GM19468 (cell line): Measurements from ENCODE around the gene DCAF17.
"Not testable (repeated sequence)": the region's sequence is repeated elsewhere in the genome, so short reads cannot be mapped to it uniquely, and the experiment has no call there.

ENCODE experiments used
- ATAC-seq: cut with Tn5 transposase; IDR thresholded peaks from one replicate; pipeline ENCODE4 v1.9.1; 2021; ENCODE audit warnings: mild to moderate bottlenecking, moderate library complexity, moderate number of reproducible peaks; ENCODE audit not compliant: unreplicated experiment; ENCODE audit errors: extremely low read depth

DCAF17 gene

GRCh38 chr2:171410101-171410500 is 23.9 kb upstream of the DCAF17 start:
- no peak for ATAC-seq

DNA sequence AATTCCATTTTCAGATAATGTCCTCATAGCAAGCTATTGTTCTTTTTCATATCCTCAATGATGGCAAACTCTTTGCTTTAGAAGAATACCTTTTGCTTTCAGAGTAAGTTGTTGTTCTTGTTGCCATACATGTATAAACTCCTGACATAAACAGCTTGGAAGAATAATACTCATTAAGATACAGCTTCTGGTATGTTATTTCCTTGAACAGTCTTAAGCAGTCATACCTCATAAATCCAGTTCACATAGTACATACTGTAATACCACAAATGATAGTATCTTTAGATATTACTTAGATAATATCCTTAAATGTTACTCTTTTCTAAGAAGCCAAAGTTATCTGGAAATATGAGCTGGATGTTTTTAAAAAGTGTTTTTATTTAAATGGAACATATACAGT is 23.4 kb upstream of the DCAF17 start:
- ATAC-seq, result no peak

DNA sequence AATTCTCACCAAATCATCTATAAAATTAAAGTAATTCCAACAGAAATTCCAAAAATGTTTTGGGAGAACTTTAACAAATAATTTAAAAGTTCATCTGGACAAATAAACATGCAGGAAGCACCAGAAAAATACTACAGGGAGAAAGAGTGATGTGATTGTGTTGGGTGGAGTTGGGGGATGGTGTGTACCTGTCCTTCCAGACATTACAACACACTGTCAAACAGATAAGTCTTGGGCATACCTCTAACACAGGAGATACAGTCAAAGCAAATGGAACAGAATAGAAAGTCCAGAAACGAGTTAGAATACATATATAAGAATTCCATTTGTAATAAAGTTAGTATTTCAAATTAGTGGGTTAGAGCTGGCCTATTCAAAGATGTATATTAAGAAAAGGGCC is 22.8 kb upstream of the DCAF17 start:
- no peak for ATAC-seq

GRCh38 chr2:171411791-171412483 is 22.1 kb upstream of the DCAF17 start:
- ATAC-seq, result no peak

GRCh38 chr2:171412571-171413175 is 21.4 kb upstream of the DCAF17 start:
- no peak for ATAC-seq

DNA sequence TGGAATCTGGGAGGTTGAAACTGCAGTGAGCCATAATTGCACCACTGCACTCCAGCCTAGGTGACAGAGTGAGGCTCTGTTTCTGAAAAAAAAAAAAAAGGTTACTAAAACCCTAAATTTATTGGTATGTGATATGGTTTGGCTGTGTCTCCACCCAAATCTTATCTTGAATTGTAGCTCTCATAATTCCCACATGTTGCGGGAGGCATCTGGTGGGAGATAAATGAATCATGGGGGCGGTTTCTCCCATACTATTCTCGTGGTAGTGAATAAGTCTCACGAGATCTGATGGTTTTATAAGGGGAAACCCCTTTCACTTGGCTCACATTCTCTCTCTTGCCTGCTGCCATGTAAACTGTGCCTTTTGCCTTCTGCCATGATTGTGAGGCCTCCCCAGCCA is 19.4 kb upstream of the DCAF17 start:
- not testable (repeated sequence) for ATAC-seq

GRCh38 chr2:171416009-171416926 is 17.8 kb upstream of the DCAF17 start:
- ATAC-seq, result peak; percentile 77

GRCh38 chr2:171419333-171419732 is 14.7 kb upstream of the DCAF17 start:
- ATAC-seq, result no peak

DNA sequence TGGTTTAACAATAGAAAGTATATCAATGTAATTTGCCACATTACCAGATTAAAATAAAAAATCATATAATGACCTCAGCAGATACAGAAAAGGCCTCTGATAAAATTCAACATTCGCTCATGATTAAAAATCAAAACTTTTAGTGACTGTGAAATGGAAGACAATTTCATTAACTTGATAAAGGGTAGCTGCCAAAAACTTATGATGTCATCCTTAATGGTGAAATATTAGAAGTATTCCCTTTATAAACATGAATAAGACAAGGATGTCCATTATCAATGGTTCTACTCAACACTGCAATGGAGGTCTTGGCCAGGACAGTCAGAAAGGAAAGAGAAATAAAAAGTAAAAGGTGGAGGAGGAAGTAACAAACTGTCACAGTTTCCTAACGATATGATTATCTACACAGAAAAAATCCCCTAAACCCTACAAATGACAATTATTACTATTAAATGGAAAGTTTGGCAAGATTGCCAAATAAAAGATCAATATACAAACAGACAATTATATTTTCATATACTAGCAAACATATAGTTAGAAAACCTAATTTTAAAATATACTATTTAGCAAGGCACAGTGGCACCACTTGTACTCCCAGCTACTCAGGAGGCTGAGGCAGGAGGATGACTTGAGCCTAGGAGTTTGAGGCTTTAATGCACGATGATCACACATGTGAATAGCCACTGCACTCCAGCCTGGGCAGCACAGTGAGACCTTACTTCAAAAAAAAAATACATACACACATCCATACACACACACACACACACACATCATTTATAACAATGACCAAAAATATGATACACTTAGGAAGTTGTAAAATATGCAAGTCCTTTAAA is 13.1 kb upstream of the DCAF17 start:
- no peak for ATAC-seq

DNA sequence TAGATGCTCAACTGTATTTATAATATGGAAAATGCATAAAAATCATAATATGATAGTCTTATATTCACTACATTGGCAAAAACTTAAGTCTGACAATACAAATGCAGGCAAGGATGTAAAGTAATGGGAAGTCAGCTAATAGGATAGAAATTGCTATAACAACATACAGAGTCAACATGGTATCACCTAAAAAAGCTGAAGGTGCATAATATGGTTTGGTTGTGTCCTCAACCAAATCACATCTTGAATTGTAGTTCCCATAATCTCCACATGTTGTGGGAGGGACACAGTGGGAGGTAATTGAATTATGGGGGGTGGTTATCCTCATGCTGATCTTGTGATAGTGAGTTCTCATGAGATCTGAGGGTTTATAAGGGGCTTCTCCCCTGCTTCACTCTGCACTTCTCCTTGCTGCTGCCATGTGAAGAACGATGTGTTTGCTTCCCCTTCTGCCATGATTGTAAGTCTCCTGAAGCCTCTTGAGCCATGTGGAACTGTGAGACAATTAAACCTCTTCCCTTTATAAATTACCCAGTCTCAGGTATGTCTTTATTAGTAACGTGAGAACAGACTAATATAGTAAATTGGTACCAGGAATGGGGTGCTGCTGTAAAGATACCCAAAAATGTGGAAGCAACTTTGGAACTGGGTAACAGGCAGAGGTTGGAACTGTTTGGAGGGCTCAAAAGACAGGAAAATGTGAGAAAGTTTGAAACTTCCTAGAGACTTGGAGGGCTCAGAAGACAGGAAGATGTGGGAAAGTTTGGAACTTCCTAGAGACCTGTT is 11.1 kb upstream of the DCAF17 start:
- not testable (repeated sequence) for ATAC-seq

- ATAC-seq, result no peak
Observed at GRCh38 chr2:171430516-171431410, 3.3 kb upstream of the DCAF17 start.

DNA sequence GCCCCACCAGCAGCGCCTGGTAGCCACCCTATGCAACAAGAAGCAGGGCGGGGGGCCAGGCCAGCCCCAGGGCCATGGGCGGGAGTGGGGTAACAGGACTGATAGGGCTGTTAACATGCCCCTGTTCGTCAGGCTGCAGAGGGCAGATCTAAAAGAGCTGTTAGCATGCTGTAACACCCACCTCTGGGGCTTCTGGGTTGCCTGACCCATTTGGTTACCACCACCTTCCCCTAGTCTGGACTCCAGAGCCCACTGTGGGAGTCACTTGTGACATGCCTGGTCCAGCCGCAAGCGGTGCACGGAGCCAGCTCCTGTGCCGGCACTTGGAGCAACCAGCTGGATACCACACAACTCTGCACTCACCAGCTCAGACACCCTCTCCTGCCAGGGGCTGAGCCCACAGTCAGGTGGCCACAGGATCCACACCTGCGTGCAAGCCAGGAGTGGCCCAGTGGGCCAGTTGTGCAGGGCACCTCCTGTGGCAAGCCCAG is 2.3 kb upstream of the DCAF17 start:
- ATAC-seq, result no peak

- no peak for ATAC-seq
Observed at GRCh38 chr2:171432206-171432968, 1.6 kb upstream of the DCAF17 start.

- ATAC-seq, result no peak
Observed at GRCh38 chr2:171432969-171433762, 860 bp upstream of the DCAF17 start.

- no peak for ATAC-seq
Observed at GRCh38 chr2:171433763-171434012, 338 bp upstream of the DCAF17 start, which contains the start of gene METTL8. METTL8 (minus strand) TSS chr2:171433990; CDS start chr2:171392185, 41,805 bp downstream.

- ATAC-seq, result no peak
Observed at GRCh38 chr2:171436307-171436706, 2.3 kb downstream of the DCAF17 start.

- no peak for ATAC-seq
Observed at GRCh38 chr2:171441470-171441869, 7.4 kb downstream of the DCAF17 start.
